Measurements from ENCODE around the gene CCDC40. TPM values are rescaled to one million over a fixed set of nuclear protein-coding genes. Genes with fewer than 3 reads are reported as not detected.

Gene CCDC40
- total RNA-seq, 2 donors from 2014 or later = 21.7 to 38.9 TPM

- TF ChIP-seq CTCF (conservative IDR thresholded peaks at IDR 0.05) = no peak
- no peak overlapping the region for H3K27ac Mint-ChIP-seq
- Histone ChIP-seq H3K9me3 (ENCODE audit: control insufficient read depth, low read length) (no peaks in the 10 kb centered on the region), H3K27me3 (ENCODE audit: control insufficient read depth, insufficient read depth, low read length, poor library complexity, severe bottlenecking) (no peaks in the 10 kb centered on the region), H3K4me3 (ENCODE audit: low read length) (no peak overlapping the region), H3K9ac (ENCODE audit: extremely low read depth, low read length, poor library complexity, severe bottlenecking) (no peak overlapping the region), H3K27ac (ENCODE audit: low read depth, low read length) (no peak overlapping the region), H3K36me3 (ENCODE audit: control insufficient read depth, insufficient read depth, low read length) (no peaks in the 10 kb centered on the region), H3K4me1 (ENCODE audit: control insufficient read depth, insufficient read depth, low read length) (no peaks in the 10 kb centered on the region)
- 95 to 98% methylated on average over 14 to 15 of the region's 15 CpGs for WGBS, 2 experiments (ENCODE audit: insufficient coverage in 1 of 2, insufficient read length in 1 of 2)
- H3K9me3 Mint-ChIP-seq = no peaks in the 10 kb centered on the region
- peaks cover 1% of the 10 kb centered on the region for H3K4me1 Mint-ChIP-seq
- peaks cover 3% of the 10 kb centered on the region for H3K36me3 Mint-ChIP-seq (ENCODE audit: low read depth)
- no peak overlapping the region for H3K4me3 Mint-ChIP-seq
- H3K27me3 Mint-ChIP-seq (ENCODE audit: insufficient read depth) = no peaks in the 10 kb centered on the region
- DNase-seq = no peak
These were observed 48.3 kb downstream of the CCDC40 start for GRCh38 chr17:80084773-80085172.

- WGBS, 2 experiments (ENCODE audit: insufficient coverage in 1 of 2, insufficient read length in 1 of 2) = 86 to 92% methylated on average over 17 of the region's 17 CpGs
- no peaks in the 10 kb centered on the region for H3K36me3 ChIP-seq (ENCODE audit: control insufficient read depth, insufficient read depth, low read length)
- no peaks in the 10 kb centered on the region for H3K9me3 ChIP-seq (ENCODE audit: control insufficient read depth, low read length)
- no peaks in the 10 kb centered on the region for H3K4me1 ChIP-seq (ENCODE audit: control insufficient read depth, insufficient read depth, low read length)
- no peaks in the 10 kb centered on the region for H3K27me3 Mint-ChIP-seq (ENCODE audit: insufficient read depth)
- no peaks in the 10 kb centered on the region for H3K9me3 Mint-ChIP-seq
- no peak overlapping the region for H3K4me3 Mint-ChIP-seq
- H3K27me3 ChIP-seq (ENCODE audit: control insufficient read depth, insufficient read depth, low read length, poor library complexity, severe bottlenecking) = no peaks in the 10 kb centered on the region
- H3K4me1 Mint-ChIP-seq = peaks cover 1% of the 10 kb centered on the region
- H3K9ac ChIP-seq (ENCODE audit: extremely low read depth, low read length, poor library complexity, severe bottlenecking) = no peak overlapping the region
- H3K4me3 ChIP-seq (ENCODE audit: low read length) = no peak overlapping the region
- TF ChIP-seq CTCF (conservative IDR thresholded peaks at IDR 0.05) = no peak
- H3K27ac Mint-ChIP-seq = no peak overlapping the region
- H3K27ac ChIP-seq (ENCODE audit: low read depth, low read length) = no peak overlapping the region
- peaks cover 3% of the 10 kb centered on the region for H3K36me3 Mint-ChIP-seq (ENCODE audit: low read depth)
- no peak for DNase-seq
These were observed 49.6 kb downstream of the CCDC40 start for GRCh38 chr17:80086081-80086480.

- no peaks in the 10 kb centered on the region for H3K36me3 ChIP-seq (ENCODE audit: control insufficient read depth, insufficient read depth, low read length)
- no peak overlapping the region for H3K9ac ChIP-seq (ENCODE audit: extremely low read depth, low read length, poor library complexity, severe bottlenecking)
- H3K9me3 Mint-ChIP-seq = no peaks in the 10 kb centered on the region
- no peak overlapping the region for H3K27ac ChIP-seq (ENCODE audit: low read depth, low read length)
- TF ChIP-seq CTCF (conservative IDR thresholded peaks at IDR 0.05) = no peak
- no peaks in the 10 kb centered on the region for H3K9me3 ChIP-seq (ENCODE audit: control insufficient read depth, low read length)
- no peaks in the 10 kb centered on the region for H3K27me3 Mint-ChIP-seq (ENCODE audit: insufficient read depth)
- H3K4me1 ChIP-seq (ENCODE audit: control insufficient read depth, insufficient read depth, low read length) = no peaks in the 10 kb centered on the region
- WGBS, 2 experiments (ENCODE audit: insufficient coverage in 1 of 2, insufficient read length in 1 of 2) = 77 to 83% methylated on average over 5 to 11 of the region's 11 CpGs
- no peak overlapping the region for H3K4me3 Mint-ChIP-seq
- no peak overlapping the region for H3K27ac Mint-ChIP-seq
- peaks cover 3% of the 10 kb centered on the region for H3K36me3 Mint-ChIP-seq (ENCODE audit: low read depth)
- DNase-seq = no peak
- H3K4me3 ChIP-seq (ENCODE audit: low read length) = no peak overlapping the region
- peaks cover 1% of the 10 kb centered on the region for H3K4me1 Mint-ChIP-seq
- H3K27me3 ChIP-seq (ENCODE audit: control insufficient read depth, insufficient read depth, low read length, poor library complexity, severe bottlenecking) = no peaks in the 10 kb centered on the region
These were observed 50.2 kb downstream of the CCDC40 start for GRCh38 chr17:80086616-80087015.

All from endodermal cell (in vitro differentiated cells).